ENCODE measurements around the gene GRIN2D.

The GRIN2D gene

DNA sequence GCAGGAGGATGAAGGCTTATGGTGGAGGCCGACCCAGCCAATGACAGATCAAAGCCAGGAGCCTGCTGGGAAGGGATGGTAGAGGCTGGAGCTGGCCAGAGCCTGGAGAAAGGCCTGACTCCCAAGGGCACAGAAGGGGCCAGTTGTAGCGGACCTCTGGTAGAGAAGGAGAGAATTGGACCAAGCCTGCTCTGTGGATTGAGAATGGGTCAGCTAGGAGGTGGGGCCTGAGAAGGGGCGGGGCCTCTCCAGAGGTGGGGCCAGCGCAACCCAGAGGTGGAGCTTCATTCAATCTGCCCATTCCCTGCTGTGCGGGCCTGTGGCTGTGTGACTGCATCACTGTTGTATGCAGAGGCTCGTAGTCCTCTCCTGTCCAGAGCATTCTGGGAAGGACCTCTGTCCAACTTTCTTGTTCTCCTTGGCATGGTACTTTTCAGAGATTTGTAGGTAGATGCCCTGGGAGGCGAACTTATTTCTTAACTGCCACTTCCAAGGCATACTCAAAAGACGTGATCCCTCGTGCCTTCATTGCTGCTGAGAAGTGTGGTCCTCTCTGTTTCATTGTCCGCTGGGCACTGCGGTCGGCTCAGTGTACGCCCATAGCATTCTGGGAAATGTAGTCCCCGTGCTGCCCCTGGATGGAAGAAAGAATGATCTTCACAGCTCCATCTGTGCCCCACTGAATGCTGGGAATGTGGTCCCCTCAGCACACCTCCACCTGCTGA is 6.7 kb downstream of the GRIN2D start:
- no peak overlapping the region for H3K4me2 ChIP-seq (ENCODE audit: insufficient read depth, low read length)
- H3K4me1 ChIP-seq (ENCODE audit: insufficient read depth, low read length) = no peaks in the 10 kb centered on the region
- no peak overlapping the region for H3K4me3 ChIP-seq (ENCODE audit: low read depth in 1 of 2, low read length in 2 of 2)
- TF ChIP-seq EZH2 (IDR thresholded peaks at IDR 0.05; ENCODE audit: borderline replicate concordance, low read depth, low read length, severe bottlenecking) = no peak
- H3K27ac ChIP-seq (ENCODE audit: low read length) = no peak overlapping the region
- H3K9me3 ChIP-seq (ENCODE audit: insufficient read depth, low read length, severe bottlenecking) = no peaks in the 10 kb centered on the region
- H3K9ac ChIP-seq (ENCODE audit: low read depth, low read length) = no peak overlapping the region
- DNase-seq (no peak), ATAC-seq (ENCODE audit: insufficient read depth, low read depth) (peak; percentile 34; the same call in 1 of the 3 replicates)
- H3K27me3 ChIP-seq (ENCODE audit: insufficient read depth, low read length, poor library complexity) = peaks cover 23% of the 10 kb centered on the region
- H2AFZ ChIP-seq (ENCODE audit: low read depth, low read length) = no peak overlapping the region
- no peaks in the 10 kb centered on the region for H3K36me3 ChIP-seq (ENCODE audit: insufficient read depth, low read length)
- no peaks in the 10 kb centered on the region for H3K79me2 ChIP-seq (ENCODE audit: insufficient read depth, low read length)
- H4K20me1 ChIP-seq (ENCODE audit: insufficient read depth, low read length) = no peaks in the 10 kb centered on the region

DNA sequence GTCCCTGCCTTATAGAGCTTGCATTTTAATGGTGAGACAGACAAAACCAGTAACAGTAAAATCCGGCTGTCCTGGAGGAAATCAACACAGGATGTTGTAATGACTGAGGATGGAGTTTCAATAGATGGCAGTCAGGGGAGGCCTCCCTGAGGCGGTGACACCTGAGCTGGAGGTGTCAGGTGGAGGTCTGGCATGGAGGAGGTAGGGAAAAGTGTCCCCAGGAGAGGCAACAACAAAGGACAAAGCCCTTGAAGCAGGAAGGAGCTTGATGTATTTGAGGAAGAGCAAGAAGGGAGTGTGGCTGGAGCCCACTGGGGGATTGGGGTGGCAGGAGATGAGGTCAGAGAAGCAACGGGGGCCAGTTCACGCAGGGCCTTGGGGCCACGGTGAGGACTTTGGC is 7.8 kb downstream of the GRIN2D start:
- Histone ChIP-seq H3K27me3 (ENCODE audit: insufficient read depth, low read length, poor library complexity) (peaks cover 12% of the 10 kb centered on the region), H3K36me3 (ENCODE audit: insufficient read depth, low read length) (no peaks in the 10 kb centered on the region), H2AFZ (ENCODE audit: low read depth, low read length) (no peak overlapping the region), H4K20me1 (ENCODE audit: insufficient read depth, low read length) (no peaks in the 10 kb centered on the region), H3K4me1 (ENCODE audit: insufficient read depth, low read length) (no peaks in the 10 kb centered on the region), H3K79me2 (ENCODE audit: insufficient read depth, low read length) (no peaks in the 10 kb centered on the region), H3K27ac (ENCODE audit: low read length) (no peak overlapping the region), H3K9ac (ENCODE audit: low read depth, low read length) (no peak overlapping the region), H3K4me3 (ENCODE audit: low read depth in 1 of 2, low read length in 2 of 2) (no peak overlapping the region), H3K9me3 (ENCODE audit: insufficient read depth, low read length, severe bottlenecking) (no peaks in the 10 kb centered on the region), H3K4me2 (ENCODE audit: insufficient read depth, low read length) (no peak overlapping the region)
- ATAC-seq (ENCODE audit: insufficient read depth, low read depth) (no peak), DNase-seq (no peak)
- TF ChIP-seq EZH2 (IDR thresholded peaks at IDR 0.05; ENCODE audit: borderline replicate concordance, low read depth, low read length, severe bottlenecking) = no peak
- TF ChIP-seq, protein P1, sequence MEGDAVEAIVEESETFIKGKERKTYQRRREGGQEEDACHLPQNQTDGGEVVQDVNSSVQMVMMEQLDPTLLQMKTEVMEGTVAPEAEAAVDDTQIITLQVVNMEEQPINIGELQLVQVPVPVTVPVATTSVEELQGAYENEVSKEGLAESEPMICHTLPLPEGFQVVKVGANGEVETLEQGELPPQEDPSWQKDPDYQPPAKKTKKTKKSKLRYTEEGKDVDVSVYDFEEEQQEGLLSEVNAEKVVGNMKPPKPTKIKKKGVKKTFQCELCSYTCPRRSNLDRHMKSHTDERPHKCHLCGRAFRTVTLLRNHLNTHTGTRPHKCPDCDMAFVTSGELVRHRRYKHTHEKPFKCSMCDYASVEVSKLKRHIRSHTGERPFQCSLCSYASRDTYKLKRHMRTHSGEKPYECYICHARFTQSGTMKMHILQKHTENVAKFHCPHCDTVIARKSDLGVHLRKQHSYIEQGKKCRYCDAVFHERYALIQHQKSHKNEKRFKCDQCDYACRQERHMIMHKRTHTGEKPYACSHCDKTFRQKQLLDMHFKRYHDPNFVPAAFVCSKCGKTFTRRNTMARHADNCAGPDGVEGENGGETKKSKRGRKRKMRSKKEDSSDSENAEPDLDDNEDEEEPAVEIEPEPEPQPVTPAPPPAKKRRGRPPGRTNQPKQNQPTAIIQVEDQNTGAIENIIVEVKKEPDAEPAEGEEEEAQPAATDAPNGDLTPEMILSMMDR (IDR thresholded peaks at IDR 0.05; ENCODE audit: borderline replicate concordance, extremely low read depth, low read length, poor library complexity, severe bottlenecking) = no peak

DNA sequence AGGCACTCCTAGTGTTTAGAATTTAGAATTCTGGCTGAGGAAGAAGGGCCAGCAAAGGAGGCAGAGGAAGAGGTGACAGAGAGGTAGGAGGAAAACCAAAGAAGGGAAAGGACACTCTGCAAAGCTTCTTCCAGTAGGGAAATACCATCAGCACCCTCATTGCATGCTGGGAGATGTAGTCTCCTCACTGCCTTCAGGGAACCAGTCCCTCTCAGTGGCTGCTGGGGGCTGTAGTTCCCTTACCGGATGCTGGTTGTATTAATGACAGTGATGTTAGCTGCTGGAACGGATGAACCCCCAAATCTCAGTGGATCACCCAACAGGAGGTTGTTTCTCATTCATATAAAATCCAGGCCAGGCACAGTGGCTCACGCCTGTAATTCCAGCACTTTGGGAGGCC is 10.1 kb downstream of the GRIN2D start:
- Histone ChIP-seq H3K9ac (ENCODE audit: low read depth, low read length) (no peak overlapping the region), H3K36me3 (ENCODE audit: insufficient read depth, low read length) (no peaks in the 10 kb centered on the region), H3K79me2 (ENCODE audit: insufficient read depth, low read length) (no peaks in the 10 kb centered on the region), H3K9me3 (ENCODE audit: insufficient read depth, low read length, severe bottlenecking) (no peaks in the 10 kb centered on the region), H3K4me2 (ENCODE audit: insufficient read depth, low read length) (no peak overlapping the region), H4K20me1 (ENCODE audit: insufficient read depth, low read length) (no peaks in the 10 kb centered on the region), H2AFZ (ENCODE audit: low read depth, low read length) (peak overlapping the region; percentile 52), H3K4me3 (ENCODE audit: low read depth in 1 of 2, low read length in 2 of 2) (no peak overlapping the region), H3K27ac (ENCODE audit: low read length) (no peak overlapping the region), H3K4me1 (ENCODE audit: insufficient read depth, low read length) (no peaks in the 10 kb centered on the region), H3K27me3 (ENCODE audit: insufficient read depth, low read length, poor library complexity) (no peaks in the 10 kb centered on the region)
- ATAC-seq (ENCODE audit: insufficient read depth, low read depth) (peak; percentile 89), DNase-seq (peak; percentile 56)
- no peak for TF ChIP-seq EZH2 (IDR thresholded peaks at IDR 0.05; ENCODE audit: borderline replicate concordance, low read depth, low read length, severe bottlenecking)
- TF ChIP-seq, protein P1 (IDR thresholded peaks at IDR 0.05; ENCODE audit: borderline replicate concordance, extremely low read depth, low read length, poor library complexity, severe bottlenecking) = no peak

DNA sequence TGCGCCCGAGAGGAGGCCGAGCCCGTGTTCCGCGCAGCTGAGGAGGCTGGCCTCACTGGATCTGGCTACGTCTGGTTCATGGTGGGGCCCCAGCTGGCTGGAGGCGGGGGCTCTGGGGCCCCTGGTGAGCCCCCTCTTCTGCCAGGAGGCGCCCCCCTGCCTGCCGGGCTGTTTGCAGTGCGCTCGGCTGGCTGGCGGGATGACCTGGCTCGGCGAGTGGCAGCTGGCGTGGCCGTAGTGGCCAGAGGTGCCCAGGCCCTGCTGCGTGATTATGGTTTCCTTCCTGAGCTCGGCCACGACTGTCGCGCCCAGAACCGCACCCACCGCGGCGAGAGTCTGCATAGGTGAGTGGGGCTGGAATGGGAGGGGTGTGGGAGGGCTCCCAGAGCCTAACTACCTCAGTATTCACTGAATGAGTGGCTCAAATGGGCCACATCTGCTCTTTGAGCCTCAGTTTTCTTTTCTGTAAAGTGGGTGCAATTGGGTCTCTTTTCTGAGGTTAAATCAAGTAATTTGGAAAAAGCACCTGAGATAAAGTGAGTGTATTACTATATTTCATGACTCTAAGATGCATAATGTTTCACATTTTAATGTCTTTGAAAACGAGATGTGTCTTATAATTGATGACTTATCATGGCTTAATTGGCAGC is 11.7 kb downstream of the GRIN2D start:
- Histone ChIP-seq H2AFZ (ENCODE audit: low read depth, low read length) (no peak overlapping the region), H3K9ac (ENCODE audit: low read depth, low read length) (no peak overlapping the region), H3K27me3 (ENCODE audit: insufficient read depth, low read length, poor library complexity) (no peaks in the 10 kb centered on the region), H3K9me3 (ENCODE audit: insufficient read depth, low read length, severe bottlenecking) (no peaks in the 10 kb centered on the region), H3K4me3 (ENCODE audit: low read depth in 1 of 2, low read length in 2 of 2) (no peak overlapping the region), H3K27ac (ENCODE audit: low read length) (no peak overlapping the region), H4K20me1 (ENCODE audit: insufficient read depth, low read length) (no peaks in the 10 kb centered on the region), H3K4me1 (ENCODE audit: insufficient read depth, low read length) (no peaks in the 10 kb centered on the region), H3K36me3 (ENCODE audit: insufficient read depth, low read length) (no peaks in the 10 kb centered on the region), H3K4me2 (ENCODE audit: insufficient read depth, low read length) (no peak overlapping the region), H3K79me2 (ENCODE audit: insufficient read depth, low read length) (no peaks in the 10 kb centered on the region)
- TF ChIP-seq, protein P1 (IDR thresholded peaks at IDR 0.05; ENCODE audit: borderline replicate concordance, extremely low read depth, low read length, poor library complexity, severe bottlenecking) = no peak
- TF ChIP-seq EZH2 (IDR thresholded peaks at IDR 0.05; ENCODE audit: borderline replicate concordance, low read depth, low read length, severe bottlenecking) = no peak
- ATAC-seq (ENCODE audit: insufficient read depth, low read depth) (no peak), DNase-seq (no peak)
